Astrocyte of the cerebellum (primary cell): Measurements from ENCODE around the gene ACTL6B.
"Not testable (repeated sequence)": the region's sequence is repeated elsewhere in the genome, so short reads cannot be mapped to it uniquely, and the experiment has no call there.

ENCODE experiments used
- DNase-seq: peaks from one replicate; pipeline ENCODE4 v3.0.0-alpha.2; 2011; ENCODE audit warnings: low read depth
- H3K4me3 ChIP-seq: 2 replicates; pipeline ENCODE4 v1.5.1; 2011; ENCODE audit warnings: mild to moderate bottlenecking, low read depth, low read length, moderate library complexity
- in situ Hi-C: cut with HindIII; loops from 2 replicates; pipeline ENCODE4 v1.10.0; 2017; ENCODE audit warnings: low sequenced_read_pairs
- TF ChIP-seq, protein P1 (sequence below): IDR thresholded peaks from 2 replicates; pipeline ENCODE4 v1.5.1; 2012; ENCODE audit warnings: low read length, low read depth, moderate library complexity, mild to moderate bottlenecking; ENCODE audit errors: missing control alignments

The ACTL6B gene

DNA sequence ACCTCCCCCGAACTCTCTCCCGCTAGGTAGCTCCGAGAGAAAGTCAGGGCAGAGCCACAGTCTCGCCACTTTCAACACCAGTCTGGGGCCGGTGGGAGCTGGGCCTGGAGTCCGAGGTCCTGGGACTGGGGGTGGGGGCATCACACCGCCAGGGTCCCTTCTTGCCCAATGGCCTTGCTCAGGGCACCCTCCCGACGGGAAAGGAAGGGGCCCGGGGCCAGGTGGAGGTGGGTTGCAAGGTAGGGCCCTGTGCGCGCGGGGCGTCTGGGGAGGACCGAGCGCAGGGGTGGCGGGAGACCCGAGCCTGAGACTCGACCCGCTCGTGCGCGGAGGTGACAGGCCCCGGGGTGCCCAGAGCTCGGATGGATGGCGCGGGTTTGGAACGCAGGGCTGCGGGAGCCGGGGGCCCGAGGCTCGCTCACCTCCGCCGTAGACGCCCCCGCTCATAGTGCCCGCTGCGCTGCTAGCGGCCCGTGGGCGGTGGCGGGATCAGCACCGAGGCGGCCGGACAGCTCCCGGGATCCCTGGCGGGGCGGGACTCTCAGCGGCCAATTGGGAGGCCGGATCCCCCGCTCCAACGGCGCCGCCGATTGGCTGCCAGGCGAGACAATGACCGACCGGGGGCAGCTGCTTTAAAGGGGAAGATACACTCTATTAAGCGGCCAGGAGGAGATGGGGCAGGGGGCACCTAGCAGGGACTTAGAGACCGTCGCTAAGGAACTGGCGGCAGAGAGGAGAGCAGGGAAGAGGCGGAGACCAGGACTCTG is at the start of gene ACTL6B:
Gene ACTL6B (minus strand): TSS at position 541 of the 767 bp plus-strand sequence. CDS start 94 bp downstream, at position 447.
- in situ Hi-C loops: no loop called here
- no peak for DNase-seq
- no peak within 1 kb of the TSS for H3K4me3 ChIP-seq
- TF ChIP-seq, protein P1, sequence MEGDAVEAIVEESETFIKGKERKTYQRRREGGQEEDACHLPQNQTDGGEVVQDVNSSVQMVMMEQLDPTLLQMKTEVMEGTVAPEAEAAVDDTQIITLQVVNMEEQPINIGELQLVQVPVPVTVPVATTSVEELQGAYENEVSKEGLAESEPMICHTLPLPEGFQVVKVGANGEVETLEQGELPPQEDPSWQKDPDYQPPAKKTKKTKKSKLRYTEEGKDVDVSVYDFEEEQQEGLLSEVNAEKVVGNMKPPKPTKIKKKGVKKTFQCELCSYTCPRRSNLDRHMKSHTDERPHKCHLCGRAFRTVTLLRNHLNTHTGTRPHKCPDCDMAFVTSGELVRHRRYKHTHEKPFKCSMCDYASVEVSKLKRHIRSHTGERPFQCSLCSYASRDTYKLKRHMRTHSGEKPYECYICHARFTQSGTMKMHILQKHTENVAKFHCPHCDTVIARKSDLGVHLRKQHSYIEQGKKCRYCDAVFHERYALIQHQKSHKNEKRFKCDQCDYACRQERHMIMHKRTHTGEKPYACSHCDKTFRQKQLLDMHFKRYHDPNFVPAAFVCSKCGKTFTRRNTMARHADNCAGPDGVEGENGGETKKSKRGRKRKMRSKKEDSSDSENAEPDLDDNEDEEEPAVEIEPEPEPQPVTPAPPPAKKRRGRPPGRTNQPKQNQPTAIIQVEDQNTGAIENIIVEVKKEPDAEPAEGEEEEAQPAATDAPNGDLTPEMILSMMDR: no peak

- H3K4me3 ChIP-seq: peak overlapping the region; percentile 89
- TF ChIP-seq, protein P1: peak; percentile 91
- DNase-seq: no peak
- in situ Hi-C loops: no loop called here
Measured at GRCh38 chr7:100705320-100705752, 49.1 kb upstream of the ACTL6B start.

GRCh38 chr7:100701089-100701488 is 44.8 kb upstream of the ACTL6B start:
- DNase-seq, H3K4me3 ChIP-seq, in situ Hi-C loops: not testable (repeated sequence)

GRCh38 chr7:100699018-100699417 is 42.8 kb upstream of the ACTL6B start:
- no peak overlapping the region for H3K4me3 ChIP-seq
- TF ChIP-seq, protein P1: no peak

DNA sequence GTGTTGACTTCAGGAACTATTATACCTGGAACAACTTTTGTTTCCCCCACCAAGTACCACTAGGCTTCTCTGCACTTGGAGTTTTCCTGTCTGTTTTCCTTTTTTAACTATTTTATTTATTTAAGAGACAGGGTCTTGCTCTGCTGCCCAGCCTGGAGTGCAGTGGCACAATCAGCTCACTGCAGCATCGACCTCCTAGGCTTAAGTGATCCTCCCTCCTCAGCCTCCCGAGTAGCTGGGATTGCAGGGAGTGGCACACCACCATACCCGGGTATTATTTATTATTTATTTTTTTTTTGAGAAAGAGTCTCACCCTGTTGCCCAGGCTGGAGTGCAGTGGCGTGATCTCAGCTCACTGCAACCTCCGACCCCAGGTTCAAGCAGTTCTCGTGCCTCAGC is 39.9 kb upstream of the ACTL6B start:
- DNase-seq: no peak
- in situ Hi-C loops: no loop called here
- TF ChIP-seq, protein P1: no peak
- H3K4me3 ChIP-seq: no peak overlapping the region

More at GRCh38 chr7:100699018-100699417, 42.8 kb upstream of the ACTL6B start:
- no peak for DNase-seq
- in situ Hi-C loops: no loop called here

- TF ChIP-seq, protein P1: no peak
- H3K4me3 ChIP-seq: peak within 1 kb of the TSS; percentile 82
- in situ Hi-C loops: no loop called here
- no peak for DNase-seq
Measured at GRCh38 chr7:100694098-100694745, 38.0 kb upstream of the ACTL6B start, which contains the start of gene GIGYF1. Gene GIGYF1 (minus strand): TSS chr7:100694250. CDS start chr7:100688238, 6,012 bp downstream.
